Kidney (tissue), 14 donors: ENCODE results near the gene PXDC1. TPM values are rescaled to one million over a fixed set of nuclear protein-coding genes. Genes with fewer than 3 reads are reported as not detected.

Source experiments
- DNase-seq, 5 donors: peaks; one replicate each; pipeline ENCODE4 v3.0.0-alpha.2; 2013 to 2020
- FAIRE-seq: peaks from 2 replicates; lab custom pipeline; 2012; peaks lifted over from hg19 to GRCh38; lab: Jason Lieb, UNC
- H3K27ac ChIP-seq, 2 donors: one replicate each; pipeline ENCODE4 v1.7.0; 2013; ENCODE audit warnings: low read depth in 2 of 2, low read length in 2 of 2, inconsistent platforms in 1 of 2
- H3K27me3 ChIP-seq: one replicate; pipeline ENCODE4 v1.7.1; 2013; ENCODE audit warnings: low read length, inconsistent platforms; ENCODE audit not compliant: control insufficient read depth, insufficient read depth
- H3K36me3 ChIP-seq, 3 donors: one replicate each; pipeline versions ENCODE4 v1.7.0 to v1.7.1; 2013; ENCODE audit warnings: low read length in 3 of 3, control low read depth in 1 of 3, inconsistent platforms in 1 of 3; ENCODE audit not compliant: insufficient read depth in 3 of 3, control insufficient read depth in 2 of 3
- H3K4me1 ChIP-seq, 3 donors: one replicate each; pipeline versions ENCODE4 v1.7.0 to v1.7.1; 2013; ENCODE audit warnings: low read length in 3 of 3, inconsistent platforms in 1 of 3, low read depth in 1 of 3; ENCODE audit not compliant: control insufficient read depth in 2 of 3, insufficient read depth in 2 of 3
- H3K4me3 ChIP-seq, 3 donors: one replicate each; pipeline versions ENCODE4 v1.7.0 to v1.8.1; 2013; ENCODE audit warnings: low read length in 3 of 3, control low read depth in 1 of 3, inconsistent platforms in 1 of 3
- H3K9ac ChIP-seq, 3 donors: one replicate each; pipeline versions ENCODE4 v1.7.0 to v1.7.1; 2013; ENCODE audit warnings: low read length in 3 of 3, control low read depth in 1 of 3, inconsistent platforms in 1 of 3
- H3K9me3 ChIP-seq, 3 donors: one replicate each; pipeline versions ENCODE4 v1.7.0 to v1.7.1; 2013; ENCODE audit warnings: low read length in 3 of 3, control low read depth in 1 of 3, inconsistent platforms in 1 of 3; ENCODE audit not compliant: control insufficient read depth in 2 of 3, insufficient read depth in 1 of 3
- intact Hi-C: fragments of 100-400 bp; cut with DNase I; formaldehyde crosslinking; loops from one replicate; pipeline ENCODE4 v1.11.1; 2022
- polyA plus RNA-seq: library from polyadenylated mRNA; stranded (reverse); fragments of 350-450 nt; fragmentation: Illumina TruSeq; extraction: RNeasy Lipid Tissue Mini Kit (QIAGEN cat#74804); gene quantifications from one replicate; pipeline ENCODE4 v1.2.3, GENCODE V29; 2014; ENCODE audit warnings: low read depth, low replicate concordance; ENCODE audit not compliant: insufficient read depth
- total RNA-seq: library from RNA; stranded (reverse); fragmentation: NEBNext Ultra II Directional; extraction: Animal tissue kit (Norgen Biotek cat#: 25700); gene quantifications from one replicate; pipeline ENCODE4 v1.2.1, GENCODE V29; 2021
- TF ChIP-seq, protein P1 (sequence below): IDR thresholded peaks from 3 replicates; pipeline ENCODE4 v1.5.1; 2012; ENCODE audit warnings: mild to moderate bottlenecking, moderate library complexity, borderline replicate concordance; ENCODE audit not compliant: insufficient read depth; ENCODE audit errors: extremely low read depth
- donor health status: control.
- donor health status: control.
- donor health status: control.
- donor health status: control.
- donor health status: control.
- donor health status: DM: yes; HTN: yes; CAD: no.
- donor health status: Normal renal cell carcinoma (clear cell type).

The PXDC1 gene
- total and polyA plus RNA-seq, 2 donors from 2014 or later = 28.9 to 35.0 TPM

DNA sequence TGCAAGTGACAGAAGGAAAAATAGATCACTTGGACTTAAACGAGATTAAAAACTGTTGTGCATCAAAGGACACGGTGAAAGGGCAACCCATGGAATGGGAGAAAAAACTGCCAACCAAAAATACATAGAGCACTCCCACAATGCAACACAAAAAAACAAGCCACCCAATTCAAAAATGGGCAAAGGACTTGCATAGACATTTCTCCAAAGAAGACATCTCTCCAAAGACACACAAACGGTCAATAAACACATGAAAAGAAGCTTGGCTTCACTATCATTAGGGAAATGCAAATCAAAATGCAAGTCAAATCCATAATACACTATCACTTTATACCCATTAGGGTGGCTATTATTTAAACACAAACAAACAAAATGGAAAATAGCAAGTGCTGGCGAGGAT, 45.0 kb downstream of the PXDC1 start:
- intact Hi-C loops = no loop called here
- H3K4me1 ChIP-seq = no peaks in the 10 kb centered on the region
- no peak overlapping the region for H3K27ac ChIP-seq
- FAIRE-seq = no peak
- TF ChIP-seq, protein P1, sequence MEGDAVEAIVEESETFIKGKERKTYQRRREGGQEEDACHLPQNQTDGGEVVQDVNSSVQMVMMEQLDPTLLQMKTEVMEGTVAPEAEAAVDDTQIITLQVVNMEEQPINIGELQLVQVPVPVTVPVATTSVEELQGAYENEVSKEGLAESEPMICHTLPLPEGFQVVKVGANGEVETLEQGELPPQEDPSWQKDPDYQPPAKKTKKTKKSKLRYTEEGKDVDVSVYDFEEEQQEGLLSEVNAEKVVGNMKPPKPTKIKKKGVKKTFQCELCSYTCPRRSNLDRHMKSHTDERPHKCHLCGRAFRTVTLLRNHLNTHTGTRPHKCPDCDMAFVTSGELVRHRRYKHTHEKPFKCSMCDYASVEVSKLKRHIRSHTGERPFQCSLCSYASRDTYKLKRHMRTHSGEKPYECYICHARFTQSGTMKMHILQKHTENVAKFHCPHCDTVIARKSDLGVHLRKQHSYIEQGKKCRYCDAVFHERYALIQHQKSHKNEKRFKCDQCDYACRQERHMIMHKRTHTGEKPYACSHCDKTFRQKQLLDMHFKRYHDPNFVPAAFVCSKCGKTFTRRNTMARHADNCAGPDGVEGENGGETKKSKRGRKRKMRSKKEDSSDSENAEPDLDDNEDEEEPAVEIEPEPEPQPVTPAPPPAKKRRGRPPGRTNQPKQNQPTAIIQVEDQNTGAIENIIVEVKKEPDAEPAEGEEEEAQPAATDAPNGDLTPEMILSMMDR = no peak
- no peaks in the 10 kb centered on the region for H3K36me3 ChIP-seq
- H3K4me3 ChIP-seq = no peak overlapping the region
- peaks cover 0 to 6% (median 0%) of the 10 kb centered on the region in 3 donors for H3K9me3 ChIP-seq
- DNase-seq = no peak
- no peak overlapping the region for H3K9ac ChIP-seq
- H3K27me3 ChIP-seq = no peaks in the 10 kb centered on the region

DNA sequence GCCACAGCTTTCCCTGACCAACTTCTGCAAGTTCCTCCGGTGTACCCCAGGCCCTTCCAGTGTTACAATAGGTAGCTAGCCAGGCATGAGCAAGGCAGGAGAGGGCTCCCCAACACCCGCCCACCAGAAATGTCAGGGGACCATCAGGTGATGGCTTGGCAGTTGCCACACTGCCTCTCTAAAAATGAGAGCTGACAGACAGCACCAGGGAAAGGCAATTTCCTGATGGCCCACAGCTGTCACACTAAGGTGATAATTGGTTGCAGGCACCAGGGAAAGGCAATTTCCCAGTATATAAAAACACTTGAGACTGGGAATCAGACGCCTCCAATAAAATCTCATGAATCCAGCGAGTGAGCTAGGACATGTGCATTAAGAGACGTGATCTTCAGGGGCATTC, 49.9 kb downstream of the PXDC1 start:
- H3K4me1 ChIP-seq = no peaks in the 10 kb centered on the region
- TF ChIP-seq, protein P1 = no peak
- H3K9ac ChIP-seq = no peak overlapping the region
- peaks cover 0 to 3% (median 0%) of the 10 kb centered on the region in 3 donors for H3K9me3 ChIP-seq
- FAIRE-seq (no peak), DNase-seq (no peak)
- no peaks in the 10 kb centered on the region for H3K27me3 ChIP-seq
- H3K27ac ChIP-seq = no peak overlapping the region
- intact Hi-C loops = no loop called here
- H3K36me3 ChIP-seq = no peaks in the 10 kb centered on the region
- no peak overlapping the region for H3K4me3 ChIP-seq

DNA sequence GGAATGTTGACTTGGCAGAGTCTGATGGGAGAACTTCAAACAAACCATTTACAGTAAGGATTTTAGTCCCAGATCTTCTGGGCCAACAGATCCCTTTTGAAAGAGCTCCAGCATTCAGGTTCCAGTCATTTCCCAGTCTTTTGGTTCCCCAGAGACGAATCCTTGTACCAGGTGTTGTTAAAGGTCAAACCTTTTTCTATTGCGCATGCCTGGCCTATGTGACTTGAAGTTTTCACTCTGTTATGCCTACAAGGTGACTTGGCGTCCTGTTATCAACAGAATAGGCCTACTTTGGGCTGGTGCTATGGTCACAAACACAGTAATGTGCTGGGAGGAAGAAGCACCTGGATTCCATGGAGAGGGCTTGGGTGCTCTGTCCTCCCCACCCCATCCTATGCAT, 52.3 kb downstream of the PXDC1 start:
- Histone ChIP-seq H3K9ac (no peak overlapping the region), H3K4me3 (no peak overlapping the region), H3K9me3 (no peaks in the 10 kb centered on the region), H3K4me1 (no peaks in the 10 kb centered on the region), H3K36me3 (no peaks in the 10 kb centered on the region), H3K27ac (no peak overlapping the region), H3K27me3 (no peaks in the 10 kb centered on the region)
- DNase-seq = no peak
- intact Hi-C loops = no loop called here
- no peak for FAIRE-seq
- TF ChIP-seq, protein P1 = no peak

DNA sequence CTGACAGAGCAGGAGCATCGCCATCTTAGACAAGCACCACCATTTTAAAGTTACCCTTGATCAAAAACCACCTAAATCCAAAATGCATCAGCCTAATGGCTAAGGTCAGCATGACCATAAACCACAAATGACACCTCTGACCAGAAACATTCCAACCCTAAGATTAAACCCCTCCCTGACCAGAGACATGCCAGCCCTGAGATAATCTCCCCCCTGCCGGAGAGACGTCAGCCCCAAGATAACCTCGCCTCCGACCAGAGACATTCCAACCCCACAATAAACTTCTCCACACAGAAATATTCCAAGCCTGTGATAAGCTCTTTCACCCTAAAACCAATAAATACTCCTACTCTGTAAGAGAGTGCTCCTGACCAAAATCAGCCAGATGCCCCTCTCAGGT, 53.5 kb downstream of the PXDC1 start:
- intact Hi-C loops = no loop called here
- FAIRE-seq (no peak), DNase-seq (no peak)
- TF ChIP-seq, protein P1 = no peak
- Histone ChIP-seq H3K27ac (no peak overlapping the region), H3K27me3 (no peaks in the 10 kb centered on the region), H3K36me3 (no peaks in the 10 kb centered on the region), H3K4me1 (no peaks in the 10 kb centered on the region), H3K9ac (no peak overlapping the region), H3K9me3 (no peaks in the 10 kb centered on the region), H3K4me3 (no peak overlapping the region)
